SU-DHL-6 (cell line): ENCODE measurements around the gene ANKRD50.

ENCODE experiments used
- H2AFZ ChIP-seq: fragments of 200-600 bp; sonication (generic); 2 replicates; pipeline ENCODE4 v1.6.1; 2014; ENCODE audit warnings: low read depth, mild to moderate bottlenecking, moderate library complexity, mixed read lengths, antibody characterized with exemption, low read length; ENCODE audit not compliant: severe bottlenecking
- H3F3A ChIP-seq: fragments of 200-600 bp; shearing (Covaris generic); 2 replicates; pipeline ENCODE4 v1.6.0; 2016; ENCODE audit warnings: antibody characterized with exemption, mild to moderate bottlenecking; ENCODE audit not compliant: insufficient read depth
- H3K27ac ChIP-seq: fragments of 200-600 bp; sonication (generic); 2 replicates; pipeline ENCODE4 v1.5.1; 2016; ENCODE audit warnings: low read depth, mild to moderate bottlenecking, low read length, moderate library complexity, mixed read lengths
- H3K27me3 ChIP-seq: fragments of 200-600 bp; sonication (generic), shearing (Covaris generic); 2 replicates; pipeline ENCODE4 v1.6.0; 2014; ENCODE audit warnings: mild to moderate bottlenecking, low read length
- H3K36me3 ChIP-seq: fragments of 200-600 bp; sonication (generic); 2 replicates; pipeline ENCODE4 v1.6.1; 2014; ENCODE audit warnings: mild to moderate bottlenecking, low read length, mixed read lengths
- H3K4me2 ChIP-seq: fragments of 300-600, 200-600 bp; shearing (Covaris generic), sonication (generic); 2 replicates; pipeline ENCODE4 v1.6.0; 2014; ENCODE audit warnings: low read length, low read depth, mild to moderate bottlenecking; ENCODE audit not compliant: poor library complexity, severe bottlenecking
- H3K4me3 ChIP-seq: fragments of 200-600 bp; sonication (generic); 2 replicates; pipeline ENCODE4 v1.5.1; 2014; ENCODE audit warnings: antibody characterized with exemption, low read length, mild to moderate bottlenecking, mixed read lengths; ENCODE audit not compliant: insufficient read depth, poor library complexity, severe bottlenecking
- H3K79me2 ChIP-seq: fragments of 200-600 bp; sonication (generic); 2 replicates; pipeline ENCODE4 v1.6.1; 2014; ENCODE audit warnings: mild to moderate bottlenecking, low read length, moderate library complexity; ENCODE audit not compliant: insufficient read depth
- H3K9ac ChIP-seq: fragments of 200-600 bp; sonication (generic); 2 replicates; pipeline ENCODE4 v1.7.0; 2014; ENCODE audit warnings: mild to moderate bottlenecking, low read length
- H3K9me2 ChIP-seq: fragments of 200-600 bp; sonication (generic); replicated peaks from 2 replicates; pipeline ENCODE4 v1.6.1; 2014; ENCODE audit warnings: low read length; ENCODE audit not compliant: insufficient read depth
- H3K9me3 ChIP-seq: fragments of 200-600 bp; sonication (generic); 2 replicates; pipeline ENCODE4 v1.6.1; 2014; ENCODE audit warnings: low read length, mixed read lengths; ENCODE audit not compliant: insufficient read depth
- H4K20me1 ChIP-seq: fragments of 200-600 bp; sonication (generic); 2 replicates; pipeline ENCODE4 v1.6.1; 2014; ENCODE audit warnings: low read depth, mild to moderate bottlenecking, antibody characterized with exemption, low read length, moderate library complexity, mixed read lengths
- CTCF ChIP-seq: fragments of 200-600 bp; sonication (generic); IDR thresholded peaks from one replicate; pipeline ENCODE4 v1.5.1; 2017; ENCODE audit warnings: antibody characterized with exemption, mild to moderate bottlenecking, low read length, moderate library complexity; ENCODE audit not compliant: insufficient read depth, poor library complexity, severe bottlenecking
- EZH2phosphoT487 ChIP-seq: fragments of 200-600 bp; sonication (generic), shearing (Covaris generic); conservative IDR thresholded peaks from 2 replicates; pipeline ENCODE4 v1.6.1; 2018; ENCODE audit warnings: mild to moderate bottlenecking, antibody characterized with exemption, low read length, moderate library complexity, mixed read lengths

ANKRD50 gene

GRCh38 chr4:124737619-124738018 lies 25.1 kb upstream of the ANKRD50 start:
- H3F3A ChIP-seq = no peaks in the 10 kb centered on the region
- H3K27ac ChIP-seq = no peak overlapping the region
- H2AFZ ChIP-seq = no peak overlapping the region
- no peak overlapping the region for H3K4me3 ChIP-seq
- no peaks in the 10 kb centered on the region for H3K27me3 ChIP-seq
- H3K4me2 ChIP-seq = no peak overlapping the region
- H3K9ac ChIP-seq = no peak overlapping the region
- no peaks in the 10 kb centered on the region for H3K9me3 ChIP-seq
- no peak for TF ChIP-seq EZH2phosphoT487
- no peak for TF ChIP-seq CTCF
- H4K20me1 ChIP-seq = no peaks in the 10 kb centered on the region
- H3K79me2 ChIP-seq = no peaks in the 10 kb centered on the region
- H3K9me2 ChIP-seq = no peaks in the 10 kb centered on the region
- no peaks in the 10 kb centered on the region for H3K36me3 ChIP-seq

GRCh38 chr4:124736526-124736925 lies 24.0 kb upstream of the ANKRD50 start:
- Histone ChIP-seq H3K36me3 (no peaks in the 10 kb centered on the region), H3K9me2 (no peaks in the 10 kb centered on the region), H3K9me3 (no peaks in the 10 kb centered on the region), H3F3A (no peaks in the 10 kb centered on the region), H3K4me2 (no peak overlapping the region), H2AFZ (no peak overlapping the region), H3K9ac (no peak overlapping the region), H3K4me3 (no peak overlapping the region), H4K20me1 (no peaks in the 10 kb centered on the region), H3K27me3 (no peaks in the 10 kb centered on the region), H3K79me2 (no peaks in the 10 kb centered on the region), H3K27ac (no peak overlapping the region)
- TF ChIP-seq EZH2phosphoT487 (no peak), CTCF (no peak)

GRCh38 chr4:124727331-124727890 lies 14.9 kb upstream of the ANKRD50 start:
- no peaks in the 10 kb centered on the region for H3K9me2 ChIP-seq
- no peaks in the 10 kb centered on the region for H3K9me3 ChIP-seq
- H3K79me2 ChIP-seq = no peaks in the 10 kb centered on the region
- H3F3A ChIP-seq = no peaks in the 10 kb centered on the region
- TF ChIP-seq EZH2phosphoT487 (no peak), CTCF (no peak)
- no peaks in the 10 kb centered on the region for H3K27me3 ChIP-seq
- H4K20me1 ChIP-seq = no peaks in the 10 kb centered on the region
- no peak overlapping the region for H2AFZ ChIP-seq
- H3K4me2 ChIP-seq = no peak overlapping the region
- no peak overlapping the region for H3K4me3 ChIP-seq
- no peak overlapping the region for H3K27ac ChIP-seq
- no peak overlapping the region for H3K9ac ChIP-seq
- no peaks in the 10 kb centered on the region for H3K36me3 ChIP-seq
